HG03196 (cell line): ENCODE data around the gene NUP62.
"Not testable (repeated sequence)": the region's sequence is repeated elsewhere in the genome, so short reads cannot be mapped to it uniquely, and the experiment has no call there.

Source experiments
- ATAC-seq: cut with Tn5 transposase; IDR thresholded peaks from one replicate; pipeline ENCODE4 v1.9.1; 2021; ENCODE audit not compliant: unreplicated experiment

NUP62 gene

GRCh38 chr19:49929121-49929610 is at the start of gene NUP62, which contains the start of gene ATF5:
NUP62 (minus strand) TSS chr19:49929504; CDS start chr19:49909807, 19,697 bp downstream.
ATF5 (plus strand) TSS chr19:49929205; CDS start chr19:49930851, 1,646 bp downstream.
- ATAC-seq: peak; percentile 49

DNA sequence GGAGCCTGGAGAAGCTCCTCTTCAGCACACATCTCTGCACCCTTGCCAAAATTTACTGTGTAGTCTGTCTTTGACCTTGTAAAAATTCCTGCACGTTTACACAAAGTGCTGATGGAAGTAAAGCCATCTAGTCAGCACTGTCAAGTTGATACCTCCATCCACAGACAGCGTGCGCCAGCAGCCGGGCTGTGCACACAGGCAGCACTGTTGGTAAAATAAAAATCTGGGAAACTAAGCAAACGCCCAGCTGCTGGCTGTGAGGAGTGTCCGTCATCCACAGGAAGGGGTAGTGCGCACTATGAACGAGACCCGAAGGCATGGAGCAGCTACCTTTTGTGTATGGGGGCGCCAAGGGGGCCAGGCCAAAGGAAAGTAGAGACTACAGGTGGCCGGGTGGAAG is 49.0 kb upstream of the NUP62 start:
- ATAC-seq: no peak

GRCh38 chr19:49977881-49978280 is 48.6 kb upstream of the NUP62 start:
- no peak for ATAC-seq

- ATAC-seq: no peak
These were observed 47.8 kb upstream of the NUP62 start for GRCh38 chr19:49977076-49977475.

DNA sequence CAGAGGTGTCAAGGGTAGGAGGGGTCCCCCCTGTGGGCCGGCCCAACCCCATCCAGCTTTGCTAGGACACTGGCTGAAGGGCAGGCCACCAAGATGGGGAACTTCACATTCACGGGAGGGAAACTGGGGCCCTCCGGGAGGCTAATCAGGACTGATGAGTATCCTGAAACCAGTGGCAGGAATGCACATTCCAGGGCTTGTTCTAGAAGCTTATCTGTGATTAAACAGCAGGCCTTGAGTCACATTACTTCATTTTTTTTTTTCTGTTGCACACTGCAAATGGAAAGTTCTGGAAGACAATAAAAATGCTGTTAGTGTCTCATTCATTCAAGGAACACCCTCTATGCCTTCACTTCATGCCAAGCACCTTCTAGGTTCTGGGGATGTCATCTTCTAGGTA is 47.2 kb upstream of the NUP62 start:
- ATAC-seq: no peak

DNA sequence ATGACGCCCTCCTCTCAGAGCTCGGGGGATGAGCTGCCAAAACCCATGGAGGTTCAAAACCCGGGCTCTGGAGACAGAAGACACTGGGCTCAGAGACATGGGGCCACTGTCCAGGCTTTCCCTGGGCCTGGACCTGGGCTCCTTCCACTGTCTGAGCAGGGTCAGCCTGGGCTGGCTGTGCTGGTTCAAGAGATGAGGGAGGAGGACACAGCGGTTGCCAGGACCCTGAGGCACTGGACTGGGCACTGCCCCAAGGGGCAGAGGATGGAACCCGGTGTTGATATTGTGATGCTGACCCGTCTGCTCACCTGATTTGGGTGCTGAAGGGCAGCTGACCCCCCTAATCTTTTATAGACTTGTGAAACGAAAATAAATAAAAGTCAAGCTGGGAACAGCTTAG is 45.7 kb upstream of the NUP62 start:
- no peak for ATAC-seq

GRCh38 chr19:49973987-49974386 is 44.7 kb upstream of the NUP62 start:
- no peak for ATAC-seq

GRCh38 chr19:49972841-49973240 is 43.5 kb upstream of the NUP62 start:
- ATAC-seq: no peak

GRCh38 chr19:49971991-49972411 is 42.7 kb upstream of the NUP62 start:
- no peak for ATAC-seq

GRCh38 chr19:49969355-49969754 is 40.1 kb upstream of the NUP62 start:
- not testable (repeated sequence) for ATAC-seq

DNA sequence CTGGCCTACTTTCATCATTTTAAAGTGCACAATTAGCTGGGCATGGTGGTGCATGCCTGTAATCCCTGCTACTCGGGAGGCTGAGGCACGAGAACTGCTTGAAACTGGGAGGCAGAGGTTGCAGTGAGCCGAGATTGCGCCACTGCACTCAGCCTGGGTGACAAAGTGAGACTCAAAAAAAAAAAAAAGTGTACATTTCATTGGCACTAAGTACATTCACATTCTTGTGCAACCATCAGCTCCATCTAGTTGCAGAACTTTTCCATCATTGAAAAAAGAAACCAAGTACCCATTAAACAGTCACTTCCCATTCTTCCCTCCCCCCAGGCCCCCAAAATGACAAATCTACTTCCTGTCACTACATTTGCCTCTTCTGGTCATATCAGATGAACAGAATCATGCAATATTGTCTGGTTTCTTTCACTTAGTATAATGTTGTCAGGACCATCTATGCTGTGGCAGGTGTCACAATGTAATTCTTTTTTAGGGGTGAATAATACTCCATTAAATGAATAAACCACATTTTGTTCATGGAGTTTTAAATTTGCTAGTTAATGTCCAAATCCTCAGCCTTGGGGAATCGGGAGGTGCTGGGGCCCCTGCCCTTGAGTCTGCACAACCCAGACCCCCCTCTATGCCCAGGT is 39.1 kb upstream of the NUP62 start:
- no peak for ATAC-seq

- ATAC-seq: not testable (repeated sequence)
These were observed 31.7 kb upstream of the NUP62 start, which contains the start of gene SIGLEC11 for GRCh38 chr19:49960980-49961379. SIGLEC11 (minus strand) TSS chr19:49961172; CDS start chr19:49961081, 91 bp downstream.

DNA sequence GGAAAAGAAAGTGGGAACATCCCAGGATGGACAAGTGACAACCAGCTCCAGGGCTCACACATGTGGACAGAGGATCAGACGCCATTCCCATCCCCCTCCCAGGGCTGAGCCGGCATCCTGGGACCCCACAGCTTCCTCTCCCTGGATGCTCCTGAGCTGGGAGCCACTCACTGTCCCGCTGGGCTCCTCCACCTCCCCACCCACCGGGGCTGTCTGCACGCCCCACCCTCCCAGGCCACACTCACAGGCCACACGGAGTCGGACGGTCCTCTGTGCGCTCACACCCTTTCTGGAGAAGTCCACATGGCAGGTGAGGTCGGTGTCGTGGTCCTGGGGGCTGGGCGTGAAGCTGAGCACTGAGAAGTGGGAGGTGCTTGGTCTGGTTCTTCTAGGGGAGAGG is 30.6 kb upstream of the NUP62 start:
- ATAC-seq: not testable (repeated sequence)

DNA sequence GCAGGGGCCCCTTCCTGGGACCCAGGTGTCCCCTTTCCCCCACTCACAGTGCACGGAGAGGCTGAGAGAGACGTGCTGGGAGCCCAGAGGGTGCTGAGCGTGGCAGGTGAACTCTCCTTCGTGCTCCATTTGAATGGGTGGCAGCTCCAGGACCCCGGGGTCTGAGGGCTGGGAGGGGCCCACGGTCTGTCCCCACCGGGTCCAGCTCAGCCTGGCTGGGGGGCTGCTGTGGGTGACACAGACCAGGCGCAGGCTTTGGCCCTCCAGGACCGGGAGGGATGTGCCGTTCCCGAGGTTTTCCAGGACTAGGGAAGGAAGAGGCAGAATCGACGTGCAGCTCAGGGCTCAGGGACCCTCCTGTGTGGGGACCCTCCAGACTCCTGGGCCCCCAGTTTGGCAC is 29.3 kb upstream of the NUP62 start:
- not testable (repeated sequence) for ATAC-seq

DNA sequence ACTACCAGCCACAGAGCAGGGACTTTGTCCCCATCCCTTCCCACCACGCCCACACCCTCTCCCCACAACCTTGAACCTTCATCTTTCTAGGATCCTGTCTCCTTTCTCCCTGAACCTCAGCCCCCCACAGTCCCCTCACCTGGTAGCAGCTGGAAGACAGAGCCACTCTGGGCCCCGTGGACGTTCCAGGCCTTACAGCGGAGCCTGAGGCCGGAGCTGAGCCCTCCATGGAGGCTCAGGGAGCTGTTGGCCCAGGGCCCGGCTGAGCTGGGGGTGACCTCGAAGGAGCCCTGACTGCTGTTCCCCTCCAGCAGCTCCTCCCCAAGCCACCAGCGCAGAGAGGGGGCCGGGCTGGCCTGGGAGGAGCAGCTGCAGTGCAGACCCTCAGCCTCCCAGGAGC is 28.8 kb upstream of the NUP62 start:
- ATAC-seq: not testable (repeated sequence)

- ATAC-seq: no peak
These were observed 28.1 kb upstream of the NUP62 start for GRCh38 chr19:49957262-49957915.

GRCh38 chr19:49956115-49956495 is 26.8 kb upstream of the NUP62 start:
- no peak for ATAC-seq

DNA sequence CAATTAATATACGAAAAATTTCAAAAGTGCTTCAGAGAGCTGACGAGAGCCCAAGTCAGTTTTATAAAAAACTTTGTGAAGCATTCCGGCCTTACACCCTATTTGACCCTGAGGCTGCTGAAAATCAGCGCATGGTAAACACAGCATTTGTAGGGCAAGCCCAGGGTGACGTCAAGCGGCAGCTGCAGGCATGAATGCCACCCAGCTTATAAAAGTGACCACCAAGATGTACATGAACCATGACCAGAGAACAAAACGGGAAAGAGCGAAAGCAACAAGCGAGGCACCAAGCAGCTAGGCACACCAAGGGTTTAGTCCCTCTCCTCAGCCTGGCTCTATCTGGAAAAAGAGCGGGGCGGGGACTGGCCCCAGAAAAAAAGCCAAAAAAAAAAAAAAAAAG is 25.6 kb upstream of the NUP62 start:
- ATAC-seq: no peak

DNA sequence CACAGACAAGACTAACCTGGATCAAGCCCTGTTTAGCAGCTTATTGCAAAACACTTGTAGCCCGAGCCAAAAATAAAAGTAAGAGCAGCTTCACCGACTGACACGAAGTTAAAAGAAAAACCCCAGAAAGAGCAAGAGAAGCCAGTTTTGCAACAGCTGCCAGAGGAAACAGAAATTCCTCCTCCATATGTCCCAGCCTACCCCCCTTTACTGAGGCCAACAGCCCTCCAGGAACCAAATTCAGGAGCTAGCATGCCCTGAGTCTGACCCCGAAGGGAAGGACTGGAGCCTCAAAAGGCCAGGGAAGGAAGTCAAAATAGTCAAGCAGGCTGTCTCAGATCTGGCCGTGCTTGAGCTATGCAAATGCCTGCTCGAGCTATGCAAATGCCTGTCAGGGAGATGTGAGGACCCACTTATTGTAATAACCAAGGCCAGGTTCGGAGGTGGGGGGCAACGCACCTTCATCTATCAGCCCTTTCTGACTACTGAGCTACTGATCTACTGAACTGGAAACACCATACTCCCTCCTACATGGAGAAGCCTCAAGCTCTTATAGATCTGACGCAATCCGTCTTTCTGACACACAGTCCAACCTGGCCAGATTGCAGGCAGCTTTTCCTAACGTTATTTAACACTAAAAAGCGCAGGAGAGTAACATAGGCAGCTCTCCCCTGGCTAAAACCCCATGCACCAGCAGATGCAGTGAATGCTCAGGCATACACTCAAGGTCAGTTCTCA is 25.0 kb upstream of the NUP62 start:
- no peak for ATAC-seq

DNA sequence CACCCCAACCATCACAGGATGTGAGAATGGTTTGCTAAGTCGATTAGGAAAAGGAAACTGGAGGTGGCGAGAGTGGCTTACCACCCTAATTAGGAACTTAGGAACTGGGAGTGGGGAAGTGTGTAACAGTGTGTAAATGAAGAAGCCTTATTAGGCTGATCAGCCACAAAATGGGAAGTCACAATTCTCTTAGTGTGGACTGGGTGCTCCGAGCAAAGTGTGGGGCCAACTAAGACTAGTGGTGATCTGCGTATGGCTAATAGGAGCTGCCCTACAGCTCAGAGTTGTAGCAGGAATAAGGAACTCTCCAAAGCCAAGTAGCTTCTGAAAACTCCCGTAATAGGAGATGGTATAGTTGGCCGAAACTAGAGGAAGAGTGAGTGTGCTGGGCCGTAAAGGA is 24.1 kb upstream of the NUP62 start:
- no peak for ATAC-seq

DNA sequence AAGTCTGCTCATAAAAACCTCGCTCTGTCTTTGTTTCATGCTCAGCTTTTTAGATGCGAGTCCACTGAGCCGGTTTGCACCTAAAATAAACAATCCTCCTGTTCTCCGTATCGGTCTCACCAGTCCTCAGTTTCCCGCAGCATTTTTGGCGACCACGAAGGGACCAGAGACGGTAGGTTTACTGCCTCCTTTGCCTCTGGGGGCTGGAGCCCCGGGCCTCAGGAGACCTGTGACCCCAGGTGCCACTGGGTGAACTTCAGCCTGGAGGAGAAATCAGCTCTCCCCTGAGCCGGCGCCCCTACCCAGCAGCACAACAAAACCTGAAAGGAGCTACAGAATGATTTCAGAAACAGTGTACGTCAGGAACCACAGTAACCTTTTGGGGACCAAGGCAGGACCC is 23.6 kb upstream of the NUP62 start:
- ATAC-seq: no peak

GRCh38 chr19:49952479-49952836 is 23.2 kb upstream of the NUP62 start:
- ATAC-seq: no peak
